GM21576 (cell line): ENCODE measurements around the gene LIX1.

Experiments
- ATAC-seq: cut with Tn5 transposase; IDR thresholded peaks from one replicate; pipeline ENCODE4 v1.9.1; 2021; ENCODE audit warnings: mild to moderate bottlenecking, moderate library complexity; ENCODE audit not compliant: unreplicated experiment

LIX1 gene

GRCh38 chr5:97077246-97077645, 65.2 kb downstream of the LIX1 start:
- no peak for ATAC-seq

- ATAC-seq = no peak
Observed at GRCh38 chr5:97076098-97076497, 66.3 kb downstream of the LIX1 start.

GRCh38 chr5:97075649-97076048, 66.8 kb downstream of the LIX1 start:
- ATAC-seq = no peak

GRCh38 chr5:97074859-97075489, 67.4 kb downstream of the LIX1 start:
- no peak for ATAC-seq

- ATAC-seq = no peak
Observed at GRCh38 chr5:97073420-97073819, 69.0 kb downstream of the LIX1 start.

GRCh38 chr5:97072696-97073095, 69.7 kb downstream of the LIX1 start:
- ATAC-seq = no peak

- no peak for ATAC-seq
Observed at GRCh38 chr5:97071993-97072392, 70.4 kb downstream of the LIX1 start.

GRCh38 chr5:97071101-97071500, 71.3 kb downstream of the LIX1 start:
- ATAC-seq = no peak

- ATAC-seq = no peak
Observed at GRCh38 chr5:97070234-97070633, 72.2 kb downstream of the LIX1 start.

- no peak for ATAC-seq
Observed at GRCh38 chr5:97067296-97067850, 75.0 kb downstream of the LIX1 start.

GRCh38 chr5:97065475-97065874, 76.9 kb downstream of the LIX1 start:
- no peak for ATAC-seq

- no peak for ATAC-seq
Observed at GRCh38 chr5:97063251-97063650, 79.2 kb downstream of the LIX1 start.

- no peak for ATAC-seq
Observed at GRCh38 chr5:97062046-97062445, 80.4 kb downstream of the LIX1 start.

- ATAC-seq = no peak
Observed at GRCh38 chr5:97056263-97056662, 86.1 kb downstream of the LIX1 start.

GRCh38 chr5:97049175-97049574, 93.2 kb downstream of the LIX1 start:
- no peak for ATAC-seq

- ATAC-seq = no peak
Observed at GRCh38 chr5:97047076-97047475, 95.3 kb downstream of the LIX1 start.

- ATAC-seq = no peak
Observed at GRCh38 chr5:97046270-97046982, 96.0 kb downstream of the LIX1 start.

GRCh38 chr5:97044052-97044451, 98.4 kb downstream of the LIX1 start:
- no peak for ATAC-seq

- ATAC-seq = no peak
Observed at GRCh38 chr5:97043511-97043910, 98.9 kb downstream of the LIX1 start.

- no peak for ATAC-seq
Observed at GRCh38 chr5:97042996-97043395, 99.4 kb downstream of the LIX1 start.
